Medulla oblongata (tissue), 1 donor: ENCODE results near the gene INTS11.
"Not testable (repeated sequence)": the region's sequence is repeated elsewhere in the genome, so short reads cannot be mapped to it uniquely, and the experiment has no call there.

Experiments used
- DNase-seq: peaks from one replicate; pipeline ENCODE4 v3.0.0-alpha.2; 2015; ENCODE audit errors: extremely low spot score

INTS11 gene

DNA sequence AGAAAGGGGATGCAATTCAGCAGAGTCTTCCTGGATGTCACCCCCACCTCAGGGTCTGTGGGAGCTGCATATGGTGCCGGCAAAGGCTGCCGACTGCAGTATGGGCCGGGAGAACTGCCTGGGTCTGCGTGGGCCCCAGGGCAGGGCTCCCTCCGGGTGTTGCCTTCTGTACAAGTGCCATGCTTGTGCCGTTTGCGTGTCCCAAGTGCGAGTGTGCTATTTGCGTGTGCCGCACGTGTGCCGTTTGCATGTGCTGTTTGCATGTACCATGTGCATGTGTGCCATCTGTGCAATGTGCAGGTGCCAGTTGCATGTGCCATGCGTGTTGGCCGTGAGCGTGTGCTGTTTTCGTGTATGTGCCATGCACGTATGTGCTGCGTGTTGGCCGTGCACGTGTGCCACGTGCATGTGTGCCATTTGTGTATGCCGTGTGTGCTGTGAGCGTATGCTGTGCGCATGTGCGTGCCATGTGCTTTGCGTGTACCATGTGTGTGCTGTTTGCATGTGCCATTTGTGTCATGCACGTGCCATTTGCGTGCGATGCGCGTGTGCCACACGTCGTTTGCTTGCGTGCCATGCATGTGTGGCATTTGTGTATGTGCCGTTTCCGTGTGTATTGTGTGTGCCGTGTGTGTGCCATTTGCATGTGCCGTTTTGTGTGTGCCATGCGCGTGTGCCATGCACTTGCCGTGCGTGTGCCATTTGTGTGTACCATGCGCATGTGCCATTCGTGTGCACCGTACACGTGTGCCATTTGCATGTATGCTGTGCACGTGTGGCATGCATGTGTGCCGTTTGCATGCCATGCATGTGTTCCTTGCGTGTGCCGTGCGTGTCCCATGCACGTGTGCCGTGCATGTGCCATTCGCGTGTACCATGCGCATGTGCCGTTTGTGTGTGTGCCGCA, 5.1 kb upstream of the INTS11 start:
- no peak for DNase-seq

DNA sequence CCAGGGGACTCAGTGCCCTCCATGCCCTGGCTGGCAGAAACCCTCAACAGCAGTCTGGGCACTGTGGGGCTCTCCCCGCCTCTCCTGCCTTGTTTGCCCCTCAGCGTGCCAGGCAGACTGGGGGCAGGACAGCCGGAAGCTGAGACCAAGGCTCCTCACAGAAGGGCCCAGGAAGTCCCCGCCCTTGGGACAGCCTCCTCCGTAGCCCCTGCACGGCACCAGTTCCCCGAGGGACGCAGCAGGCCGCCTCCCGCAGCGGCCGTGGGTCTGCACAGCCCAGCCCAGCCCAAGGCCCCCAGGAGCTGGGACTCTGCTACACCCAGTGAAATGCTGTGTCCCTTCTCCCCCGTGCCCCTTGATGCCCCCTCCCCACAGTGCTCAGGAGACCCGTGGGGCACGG, 3.8 kb upstream of the INTS11 start:
- DNase-seq: no peak

DNA sequence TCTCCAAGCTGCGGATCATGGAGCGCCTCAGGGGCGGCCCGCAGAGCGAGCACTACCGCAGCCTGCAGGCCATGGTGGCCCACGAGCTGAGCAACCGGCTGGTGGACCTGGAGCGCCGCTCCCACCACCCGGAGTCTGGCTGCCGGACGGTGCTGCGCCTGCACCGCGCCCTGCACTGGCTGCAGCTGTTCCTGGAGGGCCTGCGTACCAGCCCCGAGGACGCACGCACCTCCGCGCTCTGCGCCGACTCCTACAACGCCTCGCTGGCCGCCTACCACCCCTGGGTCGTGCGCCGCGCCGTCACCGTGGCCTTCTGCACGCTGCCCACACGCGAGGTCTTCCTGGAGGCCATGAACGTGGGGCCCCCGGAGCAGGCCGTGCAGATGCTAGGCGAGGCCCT, 2.8 kb upstream of the INTS11 start:
- DNase-seq: no peak

DNA sequence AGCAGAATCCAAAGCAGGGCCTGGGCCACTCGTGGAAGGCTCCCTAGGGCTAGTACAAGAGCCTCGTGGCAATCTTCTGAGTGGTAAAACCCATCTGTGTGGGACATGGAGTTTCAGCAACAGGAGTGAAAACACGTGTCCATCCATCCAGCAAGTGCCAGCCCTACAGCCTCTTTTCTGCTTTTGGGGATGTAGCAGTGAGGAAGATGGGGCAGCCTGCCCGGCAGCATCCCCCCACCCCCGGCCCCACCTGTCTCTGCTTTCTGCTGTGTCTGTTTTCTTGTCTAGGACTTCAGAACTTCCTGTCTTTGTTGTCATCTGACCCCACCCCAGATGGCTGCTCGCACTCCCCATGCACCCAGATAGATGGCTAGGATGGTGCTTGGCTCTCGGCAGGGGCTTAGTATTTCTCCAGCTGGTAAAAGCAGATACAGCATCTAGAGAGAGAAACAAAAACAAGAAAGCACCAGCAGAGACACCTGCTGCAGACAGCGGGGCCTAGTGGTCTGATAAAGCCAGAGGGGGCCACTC, 1.7 kb upstream of the INTS11 start:
- DNase-seq: no peak

DNA sequence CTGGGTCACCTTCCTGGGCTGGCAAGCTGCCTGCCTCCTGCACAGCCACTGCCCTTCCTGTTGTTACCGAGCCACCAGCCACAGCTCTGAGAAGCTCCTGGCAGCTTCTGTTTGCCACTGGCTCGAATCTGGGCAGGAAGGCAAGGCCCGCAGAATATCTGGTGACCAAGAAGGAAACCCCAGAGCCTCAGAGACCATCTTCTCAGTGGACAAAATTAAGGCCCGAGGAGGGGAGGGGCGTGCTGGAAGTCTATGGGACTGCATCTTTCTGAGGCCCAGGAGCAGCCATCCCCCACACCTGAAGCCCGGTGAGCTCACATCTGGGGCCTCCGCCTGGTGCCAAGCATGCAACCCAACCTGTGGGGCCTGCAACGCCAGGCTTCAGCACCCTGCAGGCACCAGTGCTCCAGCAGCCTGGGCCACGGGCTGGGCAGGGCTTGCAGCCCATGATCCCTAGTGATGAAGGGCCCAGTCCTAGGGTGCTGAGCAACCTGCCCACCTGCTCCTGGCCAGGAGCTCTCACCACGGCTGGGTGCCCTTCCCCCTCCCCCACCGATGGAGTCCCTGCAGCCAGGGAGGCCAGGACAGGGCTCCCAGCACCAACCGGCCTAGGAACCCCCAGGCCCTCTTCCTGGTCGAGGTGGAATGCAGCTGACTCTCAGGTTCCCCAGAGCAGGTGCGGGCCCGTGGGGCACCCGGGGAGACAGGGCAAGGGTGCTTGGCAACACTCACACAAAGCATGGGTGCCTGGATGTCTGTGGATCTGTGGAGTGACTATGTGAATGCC, 1.0 kb upstream of the INTS11 start:
- DNase-seq: no peak

DNA sequence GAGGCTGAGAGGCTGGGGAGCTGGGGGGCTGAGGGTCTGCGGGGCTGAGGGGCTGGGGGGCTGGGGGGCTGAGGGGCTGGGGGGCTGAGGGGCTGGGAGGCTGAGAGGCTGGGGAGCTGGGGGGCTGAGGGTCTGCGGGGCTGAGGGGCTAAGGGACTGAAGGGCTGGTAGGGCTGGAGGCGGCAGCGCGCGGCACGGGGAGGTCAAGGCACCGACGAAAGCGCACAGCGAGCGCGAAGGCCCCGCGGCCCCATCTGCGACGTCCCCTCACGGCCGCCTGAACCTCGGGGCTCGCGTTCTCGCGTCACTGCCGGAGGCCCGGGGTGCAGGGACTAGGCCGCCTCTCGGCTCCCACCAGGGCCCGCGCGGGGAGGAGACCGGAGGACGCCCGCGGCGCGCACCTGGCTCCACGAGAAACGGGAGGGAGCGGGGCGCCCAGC, 356 bp downstream of the INTS11 start:
- DNase-seq: no peak

DNA sequence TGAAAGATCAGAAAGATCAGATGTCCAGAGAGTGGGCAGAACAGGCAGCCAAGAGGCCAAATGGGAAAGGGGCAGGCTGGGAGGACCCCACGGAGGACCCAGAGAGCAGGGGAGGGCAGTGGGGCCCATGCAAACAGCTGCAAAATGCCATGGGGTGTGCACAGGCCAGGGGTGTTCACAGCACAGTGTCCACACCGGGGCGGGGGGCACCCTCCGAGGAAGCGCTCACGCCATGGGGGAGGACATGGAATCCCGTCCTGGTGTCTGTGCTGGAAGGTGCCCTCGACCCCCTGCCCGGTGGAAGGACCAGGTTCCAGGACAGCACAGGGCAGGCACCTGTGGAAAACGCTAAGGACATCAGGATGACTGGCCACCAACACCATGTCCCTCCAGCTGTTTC, 1.5 kb downstream of the INTS11 start:
- no peak for DNase-seq

DNA sequence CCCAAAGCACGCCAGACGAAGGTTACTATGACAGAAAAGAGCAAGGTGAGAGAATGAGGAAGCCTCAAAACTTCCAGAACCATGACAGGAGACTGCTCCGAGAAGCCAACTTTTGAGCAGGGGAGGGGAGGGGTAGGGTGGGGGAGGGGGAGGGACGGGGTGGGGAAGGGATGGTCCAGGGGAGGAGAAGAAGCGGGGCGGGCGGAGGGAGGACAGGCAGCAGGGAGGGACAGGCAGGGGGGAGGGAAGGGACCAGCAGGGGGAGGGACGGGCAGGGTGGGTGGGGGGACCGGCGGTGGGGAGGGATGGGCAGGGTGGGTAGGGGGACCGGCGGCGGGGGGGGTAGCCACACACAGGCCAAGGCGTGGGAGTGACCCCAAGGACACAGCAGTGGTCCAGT, 2.0 kb downstream of the INTS11 start:
- no peak for DNase-seq

DNA sequence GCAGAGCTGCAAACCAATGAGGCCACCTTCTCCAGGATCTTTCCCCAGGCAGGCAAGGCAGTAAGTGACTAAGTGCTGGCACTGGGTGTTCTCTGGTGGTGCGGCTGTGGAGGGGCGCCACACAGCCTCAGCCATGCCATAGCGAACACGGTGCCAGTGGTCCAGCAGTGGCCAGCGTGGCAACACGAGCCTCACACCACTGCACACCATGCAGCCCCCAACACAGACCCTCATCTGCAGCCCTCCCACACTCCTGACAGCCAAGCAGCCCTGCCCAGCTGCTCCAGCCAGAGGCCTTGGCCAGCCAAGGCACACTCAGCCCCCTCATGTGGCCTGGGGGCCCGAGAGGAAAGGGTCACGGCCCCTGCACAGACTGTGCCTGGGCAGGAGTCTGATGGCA, 3.0 kb downstream of the INTS11 start:
- no peak for DNase-seq

DNA sequence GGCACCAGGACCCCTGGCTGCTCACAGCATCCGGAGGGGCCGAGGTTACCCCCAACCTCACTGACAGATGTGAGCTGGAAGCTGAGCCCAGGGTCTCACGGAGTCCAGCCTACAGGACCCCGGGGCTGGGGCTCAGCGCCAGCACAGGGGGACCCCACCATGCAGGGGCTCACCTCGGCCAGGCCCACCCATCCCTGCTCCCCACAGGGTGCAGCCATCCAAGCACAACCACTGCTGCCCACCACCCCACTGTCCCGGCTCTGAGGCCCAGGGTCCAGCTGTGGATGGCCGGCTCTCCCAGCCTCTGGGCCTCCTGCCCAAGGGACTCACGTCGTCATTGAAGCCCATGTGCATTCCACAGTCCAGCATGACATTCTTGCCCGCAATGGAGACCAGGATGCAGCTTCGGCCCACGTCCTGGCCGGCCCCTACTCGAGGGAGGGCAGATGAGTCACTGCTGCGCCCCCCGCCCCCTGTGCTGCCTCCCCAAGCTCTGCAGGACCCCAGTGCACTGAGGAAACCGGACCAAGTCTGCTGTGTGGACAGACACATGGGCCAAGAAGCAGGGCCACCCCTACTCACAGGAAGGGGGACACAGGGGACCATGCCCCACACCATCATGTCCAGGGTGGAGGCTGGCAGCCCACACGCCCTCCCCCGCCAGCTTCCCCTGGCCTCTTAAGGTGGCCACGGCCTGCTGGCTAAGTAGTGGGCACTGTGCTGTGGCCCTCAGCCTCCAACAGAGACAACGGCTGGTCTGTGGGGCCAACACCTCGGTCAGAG, 3.6 kb downstream of the INTS11 start:
- DNase-seq: no peak

DNA sequence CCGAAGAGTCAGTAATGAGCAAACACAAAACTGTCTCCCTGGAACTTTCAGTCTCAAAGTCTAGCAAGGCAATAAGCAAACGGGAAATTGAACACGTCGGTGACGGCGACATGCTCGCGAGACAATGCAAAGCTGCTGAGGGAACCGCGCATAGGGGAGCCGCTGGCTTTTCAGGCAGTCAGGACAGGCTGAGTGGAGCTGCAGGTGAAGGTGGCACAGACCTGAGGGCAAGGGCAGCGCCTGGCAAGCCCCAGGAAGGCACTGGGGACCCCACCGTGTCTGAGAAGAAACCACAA, 4.9 kb downstream of the INTS11 start:
- DNase-seq: no peak

DNA sequence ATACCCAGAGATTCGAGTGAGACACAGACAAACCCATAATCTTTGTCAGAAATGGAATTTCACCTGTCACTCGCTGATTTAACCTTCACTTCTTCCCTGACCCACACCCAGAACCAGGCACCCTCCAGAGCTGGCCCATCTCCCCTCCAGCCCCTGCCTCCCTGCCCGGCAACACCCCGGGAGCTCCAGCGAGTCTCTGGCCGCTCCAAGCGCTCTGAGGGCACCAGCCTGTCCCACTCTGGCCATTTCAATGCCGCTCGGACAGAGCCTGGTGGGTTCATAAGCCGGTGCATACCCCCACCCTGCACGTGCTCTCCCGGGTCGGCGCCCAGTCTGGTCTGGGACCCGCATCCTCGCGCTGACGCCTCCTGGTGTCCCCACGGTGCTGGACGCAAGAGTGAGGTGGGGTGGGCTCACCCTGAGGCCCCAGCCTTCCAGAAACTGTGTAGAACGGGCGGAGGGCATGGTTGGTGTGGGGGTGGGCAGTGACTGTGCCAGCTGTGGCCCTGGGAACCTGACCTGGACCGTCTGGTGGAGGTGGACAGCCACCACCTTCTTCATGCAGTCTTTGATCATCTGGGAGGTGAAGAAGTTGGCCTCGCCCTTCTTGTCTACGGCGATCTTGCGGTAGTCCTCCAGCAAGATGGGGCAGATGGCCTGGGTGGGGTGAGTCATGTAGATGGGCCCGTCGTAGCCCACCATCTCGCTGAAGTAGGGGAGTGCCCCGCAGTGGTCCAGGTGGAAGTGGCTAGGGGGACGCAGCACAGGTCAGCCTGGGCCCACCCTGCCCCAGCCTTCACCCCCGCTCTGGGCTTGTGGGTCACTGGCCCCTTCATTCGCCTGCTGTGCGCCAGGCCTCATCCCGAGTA, 5.4 kb downstream of the INTS11 start:
- no peak for DNase-seq

DNA sequence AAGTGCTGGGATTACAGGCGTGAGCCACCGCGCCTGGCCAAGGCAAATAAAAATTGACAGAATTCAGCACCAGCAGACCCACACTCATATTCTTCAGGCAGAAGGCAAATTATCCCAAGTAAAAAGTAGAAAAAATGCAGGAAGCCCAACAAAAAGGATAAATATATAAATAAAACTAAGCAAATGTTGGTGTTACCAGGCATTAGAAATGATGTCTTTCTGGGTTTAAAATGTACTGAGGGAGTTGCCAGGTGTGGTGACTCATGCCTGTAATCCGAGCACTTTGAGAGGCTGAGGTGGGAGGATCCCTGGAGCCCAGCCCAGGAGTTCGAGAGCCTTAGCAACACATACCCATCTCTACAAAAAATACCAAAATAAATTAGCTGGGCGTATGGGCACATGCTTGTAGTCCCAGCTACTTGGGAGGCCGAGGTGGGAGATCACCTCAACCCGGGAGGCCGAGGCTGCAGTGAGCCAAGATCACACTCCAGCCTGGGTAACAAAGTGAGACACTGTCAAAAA, 6.3 kb downstream of the INTS11 start:
- DNase-seq: peak; percentile 43

DNA sequence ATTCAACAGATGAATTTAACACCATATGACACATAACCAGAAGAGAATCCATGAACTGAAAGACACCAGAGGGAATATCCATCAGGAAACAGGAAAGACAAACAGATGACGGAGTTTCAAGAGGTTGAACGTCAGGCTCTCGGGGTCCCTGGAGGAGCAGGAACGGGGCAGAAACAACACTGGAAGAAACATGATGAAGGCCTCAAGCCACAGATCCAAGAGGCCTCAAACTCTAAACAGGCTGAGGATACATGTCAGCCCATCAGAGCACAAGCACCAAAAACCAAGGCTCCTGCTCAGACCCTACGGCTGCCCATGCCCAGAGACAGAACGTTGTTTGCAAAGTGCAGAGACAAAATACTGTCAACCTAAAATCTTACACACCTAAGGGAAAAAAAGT, 7.0 kb downstream of the INTS11 start:
- DNase-seq: no peak

DNA sequence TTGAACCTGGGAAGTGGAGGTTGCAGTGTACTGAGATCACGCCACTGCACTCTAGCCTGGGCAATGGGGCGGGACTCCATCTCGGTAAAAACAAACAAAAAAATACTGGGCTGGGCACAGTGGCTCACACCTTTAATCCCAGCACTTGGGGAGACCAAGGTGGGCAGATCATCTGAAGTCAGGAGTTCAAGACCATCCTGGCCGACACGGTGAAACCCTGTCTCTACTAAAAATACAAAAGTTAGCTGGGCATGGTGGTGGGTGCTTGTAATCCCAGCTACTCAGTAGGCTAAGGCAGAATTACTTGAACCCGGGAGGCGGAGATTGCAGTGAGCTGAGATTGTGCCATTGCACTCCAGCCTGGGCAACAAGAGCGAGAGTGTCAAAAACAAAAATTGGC, 8.3 kb downstream of the INTS11 start:
- DNase-seq: not testable (repeated sequence)

DNA sequence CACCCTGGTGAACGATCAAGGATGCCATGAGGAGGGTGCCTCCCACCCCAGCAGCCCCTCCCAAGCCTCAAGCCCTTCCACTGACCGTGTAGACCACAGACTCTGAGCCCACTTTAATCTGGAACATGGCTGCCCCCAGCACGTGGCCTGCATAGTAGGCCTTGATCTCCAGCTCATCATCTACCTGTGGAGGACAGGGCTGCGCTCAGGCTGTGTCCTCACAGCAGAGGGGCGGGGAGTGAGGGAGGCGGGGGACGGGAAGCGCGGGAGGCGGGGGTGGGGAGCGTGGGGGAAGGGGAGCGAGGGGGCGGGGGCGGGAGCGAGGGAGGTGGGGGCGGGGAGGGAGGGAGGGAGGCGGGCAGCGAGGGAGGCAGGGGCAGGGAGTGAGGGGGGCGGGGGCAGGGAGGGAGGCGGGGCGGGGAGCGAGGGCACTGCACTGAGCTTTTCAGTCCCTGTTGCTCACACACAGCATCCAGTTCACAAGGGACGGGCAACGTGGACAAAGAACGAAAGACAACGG, 9.0 kb downstream of the INTS11 start:
- DNase-seq: no peak

DNA sequence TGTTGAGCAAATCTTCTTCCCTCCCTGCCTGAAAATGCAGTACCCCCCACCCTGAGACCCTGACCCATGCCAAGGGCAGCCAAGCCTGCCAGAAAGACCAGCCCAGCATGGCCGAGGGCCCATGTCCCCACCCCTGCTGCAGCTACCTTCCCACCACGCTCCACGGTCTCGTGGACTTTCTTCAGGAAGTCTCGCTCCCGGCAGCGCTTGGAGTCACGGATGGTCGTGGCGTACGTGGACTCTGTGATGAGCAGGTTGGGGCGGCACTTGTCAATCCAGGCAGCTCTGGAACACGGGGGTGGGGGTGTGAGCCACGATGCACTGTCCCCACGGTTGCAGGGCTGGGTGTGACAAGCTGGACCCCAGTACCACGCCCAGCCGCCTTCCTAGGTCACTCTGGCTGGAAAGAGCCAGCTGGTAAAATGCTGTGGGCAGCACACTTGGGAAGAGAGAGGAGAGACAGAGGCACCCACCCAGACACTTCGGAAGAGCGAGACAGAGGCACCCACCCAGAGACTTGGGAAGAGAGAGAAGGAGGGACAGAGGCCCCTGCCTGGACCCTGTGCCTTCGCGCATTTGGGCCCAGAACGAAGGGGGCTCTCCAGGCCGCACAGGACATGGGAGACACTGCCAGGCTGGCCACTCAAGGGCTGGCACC, 9.7 kb downstream of the INTS11 start:
- no peak for DNase-seq

DNA sequence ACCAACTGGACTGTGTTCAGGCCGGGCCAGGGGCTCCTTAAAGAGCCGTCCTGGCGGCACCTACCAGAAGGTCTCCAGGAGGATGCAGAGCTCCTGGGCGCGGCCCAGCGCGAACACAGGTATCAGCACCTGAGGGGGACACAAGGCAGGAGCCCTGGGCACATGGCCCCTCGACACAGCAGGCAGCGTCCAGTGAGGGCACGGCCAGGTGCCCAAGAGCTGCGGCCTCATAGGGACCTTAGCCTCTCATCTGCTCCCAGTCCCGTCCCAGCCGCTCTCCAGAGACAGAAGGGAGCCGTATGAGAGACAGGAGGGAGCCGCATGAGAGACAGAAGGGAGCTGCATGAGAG, 10.2 kb downstream of the INTS11 start:
- no peak for DNase-seq

DNA sequence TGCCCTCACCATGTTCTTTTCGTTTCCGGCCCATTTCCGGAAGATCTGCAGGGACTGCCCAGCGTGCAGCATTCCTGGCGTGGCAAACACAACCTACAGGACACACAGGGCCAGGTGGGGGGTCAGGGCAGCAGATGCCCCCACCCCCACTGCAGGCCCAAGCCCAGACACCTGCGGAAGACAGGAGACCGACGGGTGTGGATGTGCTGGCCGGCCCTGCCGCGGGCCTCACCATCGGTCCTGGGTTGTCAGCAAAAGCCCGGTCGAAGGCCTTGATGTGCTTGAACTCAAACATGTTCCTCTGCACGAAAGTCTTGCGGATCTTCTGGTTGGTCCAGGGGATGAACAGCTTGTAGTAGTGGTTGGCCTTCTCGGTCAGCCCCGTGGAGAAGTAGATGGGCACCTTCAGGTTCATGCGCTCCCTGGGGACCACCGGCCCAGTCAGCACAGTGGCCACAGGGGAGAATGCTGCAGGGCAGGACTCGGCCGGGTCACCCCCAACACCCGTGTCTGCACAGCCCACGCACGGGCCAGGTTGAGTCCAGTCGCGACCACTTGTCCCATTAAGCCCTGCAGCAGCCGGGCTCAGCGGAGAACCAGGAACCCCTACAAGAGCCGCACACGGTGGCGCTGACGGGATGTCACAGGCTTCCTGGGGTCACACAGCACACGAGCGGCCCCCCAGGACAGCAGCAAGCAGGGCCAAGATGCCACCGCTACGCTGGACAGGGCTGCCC, 10.8 kb downstream of the INTS11 start:
- no peak for DNase-seq
